ENCODE data around the gene PCDHB16.

PCDHB16 gene

GRCh38 chr5:141234109-141234667 lies 52.0 kb downstream of the PCDHB16 start:
- DNase-seq: peak; percentile 24

Measured in NCI-H82 (cell line).